ENCODE measurements around the gene NFASC.

DNA sequence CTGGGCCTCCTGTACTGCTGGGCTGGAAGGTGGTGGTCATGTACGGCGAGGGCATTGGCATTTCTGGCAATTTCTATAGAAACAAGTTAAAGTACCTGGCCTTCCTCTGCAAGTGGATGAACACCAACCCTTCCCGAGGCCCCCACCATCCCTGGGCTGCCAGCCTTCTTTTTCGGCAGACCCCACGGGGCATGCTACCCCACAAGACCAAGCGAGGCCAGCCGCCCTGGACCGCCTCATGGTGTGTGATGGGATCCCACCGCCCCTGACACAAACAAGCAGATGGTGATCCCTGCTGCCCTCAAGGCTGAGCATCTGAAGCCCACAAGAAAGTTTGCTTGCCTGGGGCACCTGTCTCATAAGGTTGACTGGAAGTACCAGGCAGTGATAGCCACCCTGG is 76.0 kb downstream of the NFASC start:
- TF ChIP-seq, protein P1, sequence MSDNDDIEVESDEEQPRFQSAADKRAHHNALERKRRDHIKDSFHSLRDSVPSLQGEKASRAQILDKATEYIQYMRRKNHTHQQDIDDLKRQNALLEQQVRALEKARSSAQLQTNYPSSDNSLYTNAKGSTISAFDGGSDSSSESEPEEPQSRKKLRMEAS (IDR thresholded peaks at IDR 0.05), result no peak
- TF ChIP-seq RAD21 (IDR thresholded peaks at IDR 0.05; ENCODE audit: low read depth) (no peak), EP300 (IDR thresholded peaks at IDR 0.05; ENCODE audit: borderline replicate concordance) (no peak), YY1 (IDR thresholded peaks at IDR 0.05; ENCODE audit: low read depth) (no peak), NFIC (IDR thresholded peaks at IDR 0.05) (no peak), TCF12 (IDR thresholded peaks at IDR 0.05; ENCODE audit: low read depth) (no peak), CEBPB (IDR thresholded peaks at IDR 0.05) (no peak), EGR1 (IDR thresholded peaks at IDR 0.05) (no peak), USF1 (IDR thresholded peaks at IDR 0.05) (no peak), CREB1 (IDR thresholded peaks at IDR 0.05; ENCODE audit: low read depth) (no peak), REST (IDR thresholded peaks at IDR 0.05; ENCODE audit: low read depth) (no peak)

Data from Ishikawa (cell line).